Measurements from ENCODE around the gene USP22. TPM values are rescaled to one million over a fixed set of nuclear protein-coding genes. Genes with fewer than 3 reads are reported as not detected.

Gene USP22
- 147 and 150 TPM in 2 replicates for total RNA-seq (2022)
- percentile 95 among the genes with signal in this experiment for Bru-seq, nascent RNA
- BruChase-seq, experiment 1, labeled RNA remaining after a 6-hour chase: percentile 96 among the genes with signal in this experiment
- BruChase-seq, experiment 2, labeled RNA remaining after a 2-hour chase: percentile 96 among the genes with signal in this experiment
- long read RNA-seq, full-length matches to known transcripts: 17 of 54 reads
- long read RNA-seq, partial matches to known transcripts: 2 of 54 reads
- long read RNA-seq, other reads (novel, unspliced or antisense): 35 of 54 reads

GRCh38 chr17:21042458-21043295 is at the start of gene USP22:
TSS of gene USP22 (minus strand) at chr17:21043011. CDS start at chr17:21042835, 176 bp downstream.
- intact Hi-C loops (cut with micrococcal nuclease; ENCODE audit: unreplicated experiment): loop anchor here (5.0 to 10.0 kb wide), 2 partner anchors 55 to 172 kb away; partner anchors contain the start of gene TMEM11
- no peak for TF ChIP-seq CTCF (IDR thresholded peaks at IDR 0.05; ENCODE audit: unreplicated experiment)
- DNase-seq: peak; percentile 12
- H3K4me1 Mint-ChIP-seq (ENCODE audit: low read depth, unreplicated experiment): peaks cover 12% of the 10 kb centered on the region
- peaks cover 40% of the 10 kb centered on the region for H3K36me3 Mint-ChIP-seq (ENCODE audit: insufficient read depth, unreplicated experiment)
- CTCF ChIA-PET: interaction anchor here (0.7 to 1.8 kb wide), 3 partner anchors 12 to 414 kb away, joined by 4 to 14 read pairs (median 5); no protein-coding TSS in a partner anchor
- H3K4me3 Mint-ChIP-seq (ENCODE audit: low read depth, unreplicated experiment): peak within 1 kb of the TSS; percentile 86
- no peaks in the 10 kb centered on the region for H3K27me3 Mint-ChIP-seq (ENCODE audit: unreplicated experiment)
- peak within 1 kb of the TSS; percentile 82 for H3K27ac Mint-ChIP-seq (ENCODE audit: unreplicated experiment)
- H3K9me3 Mint-ChIP-seq (ENCODE audit: low read depth, unreplicated experiment): no peaks in the 10 kb centered on the region
- BruUV-seq (replicated peaks): no TSS peak

GRCh38 chr17:21090902-21091618 is 48.2 kb upstream of the USP22 start:
- intact Hi-C loops (cut with micrococcal nuclease; ENCODE audit: unreplicated experiment): no loop called here
- BruUV-seq (replicated peaks): no TSS peak
- no peak overlapping the region for H3K27ac Mint-ChIP-seq (ENCODE audit: unreplicated experiment)
- no peaks in the 10 kb centered on the region for H3K36me3 Mint-ChIP-seq (ENCODE audit: insufficient read depth, unreplicated experiment)
- H3K4me1 Mint-ChIP-seq (ENCODE audit: low read depth, unreplicated experiment): no peaks in the 10 kb centered on the region
- no peak for TF ChIP-seq CTCF (IDR thresholded peaks at IDR 0.05; ENCODE audit: unreplicated experiment)
- CTCF ChIA-PET: no interaction called here
- no peaks in the 10 kb centered on the region for H3K9me3 Mint-ChIP-seq (ENCODE audit: low read depth, unreplicated experiment)
- no peaks in the 10 kb centered on the region for H3K27me3 Mint-ChIP-seq (ENCODE audit: unreplicated experiment)
- H3K4me3 Mint-ChIP-seq (ENCODE audit: low read depth, unreplicated experiment): no peak overlapping the region
- no peak for DNase-seq

- Mint-ChIP-seq H3K27me3 (ENCODE audit: unreplicated experiment) (no peaks in the 10 kb centered on the region), H3K4me1 (ENCODE audit: low read depth, unreplicated experiment) (no peaks in the 10 kb centered on the region), H3K4me3 (ENCODE audit: low read depth, unreplicated experiment) (no peak overlapping the region), H3K27ac (ENCODE audit: unreplicated experiment) (no peak overlapping the region), H3K36me3 (ENCODE audit: insufficient read depth, unreplicated experiment) (no peaks in the 10 kb centered on the region), H3K9me3 (ENCODE audit: low read depth, unreplicated experiment) (no peaks in the 10 kb centered on the region)
- BruUV-seq (replicated peaks): no TSS peak
- CTCF ChIA-PET: no interaction called here
- intact Hi-C loops (cut with micrococcal nuclease; ENCODE audit: unreplicated experiment): no loop called here
- TF ChIP-seq CTCF (IDR thresholded peaks at IDR 0.05; ENCODE audit: unreplicated experiment): no peak
- no peak for DNase-seq
These were observed 47.4 kb upstream of the USP22 start for GRCh38 chr17:21089933-21090901.

Measured in Calu3 (cell line).